T-helper 2 cell treated with Interferon-gamma antibody and Interleukin-4, amounts not matched to agents 5 μg/mL and 100 μg/mL, for 36 hours (primary cell): ENCODE measurements around the gene EGFL7.

Source experiments
- DNase-seq: peaks from one replicate; pipeline ENCODE4 v3.0.0; 2021; ENCODE audit warnings: low spot score
- H3K27ac Mint-ChIP-seq: one replicate; pipeline ENCODE4 v1.8.0; 2021; ENCODE audit warnings: mild to moderate bottlenecking, mixed read lengths
- H3K27me3 Mint-ChIP-seq: one replicate; pipeline ENCODE4 v1.8.0; 2021; ENCODE audit warnings: low read depth, mixed read lengths
- H3K36me3 Mint-ChIP-seq: one replicate; pipeline ENCODE4 v1.8.0; 2021; ENCODE audit warnings: low read depth, mixed read lengths
- H3K4me1 Mint-ChIP-seq: one replicate; pipeline ENCODE4 v1.8.0; 2021; ENCODE audit warnings: low read depth, mixed read lengths
- H3K4me3 Mint-ChIP-seq: one replicate; pipeline ENCODE4 v1.8.0; 2022; ENCODE audit warnings: mild to moderate bottlenecking, moderate library complexity, mixed read lengths
- H3K9me3 Mint-ChIP-seq: one replicate; pipeline ENCODE4 v1.8.0; 2021; ENCODE audit warnings: mixed read lengths

The EGFL7 gene

GRCh38 chr9:136667940-136668760 lies 5.4 kb downstream of the EGFL7 start:
- H3K9me3 Mint-ChIP-seq = no peaks in the 10 kb centered on the region
- no peak for DNase-seq
- H3K27me3 Mint-ChIP-seq = peaks cover 15% of the 10 kb centered on the region
- no peaks in the 10 kb centered on the region for H3K36me3 Mint-ChIP-seq
- H3K4me1 Mint-ChIP-seq = peaks cover 4% of the 10 kb centered on the region
- H3K27ac Mint-ChIP-seq = no peak overlapping the region
- H3K4me3 Mint-ChIP-seq = no peak overlapping the region

GRCh38 chr9:136668983-136669790 lies 6.5 kb downstream of the EGFL7 start:
- Mint-ChIP-seq H3K27me3 (peaks cover 13% of the 10 kb centered on the region), H3K9me3 (no peaks in the 10 kb centered on the region), H3K4me3 (no peak overlapping the region), H3K27ac (no peak overlapping the region), H3K4me1 (peaks cover 4% of the 10 kb centered on the region), H3K36me3 (no peaks in the 10 kb centered on the region)
- DNase-seq = no peak

- Mint-ChIP-seq H3K36me3 (no peaks in the 10 kb centered on the region), H3K27me3 (peaks cover 9% of the 10 kb centered on the region), H3K4me1 (peaks cover 3% of the 10 kb centered on the region), H3K9me3 (no peaks in the 10 kb centered on the region), H3K27ac (no peak overlapping the region), H3K4me3 (no peak overlapping the region)
- DNase-seq = no peak
Observed at GRCh38 chr9:136669791-136670464, 7.2 kb downstream of the EGFL7 start.

GRCh38 chr9:136670576-136671253 lies 8.0 kb downstream of the EGFL7 start:
- Mint-ChIP-seq H3K4me3 (no peak overlapping the region), H3K4me1 (no peaks in the 10 kb centered on the region), H3K36me3 (no peaks in the 10 kb centered on the region), H3K27ac (no peak overlapping the region), H3K27me3 (peaks cover 6% of the 10 kb centered on the region), H3K9me3 (no peaks in the 10 kb centered on the region)
- no peak for DNase-seq

- H3K4me1 Mint-ChIP-seq = no peaks in the 10 kb centered on the region
- no peaks in the 10 kb centered on the region for H3K9me3 Mint-ChIP-seq
Observed at GRCh38 chr9:136671254-136671614, 8.5 kb downstream of the EGFL7 start.

GRCh38 chr9:136671646-136672430 lies 9.1 kb downstream of the EGFL7 start:
- peaks cover 3% of the 10 kb centered on the region for H3K27me3 Mint-ChIP-seq
- no peaks in the 10 kb centered on the region for H3K36me3 Mint-ChIP-seq
- no peak overlapping the region for H3K4me3 Mint-ChIP-seq
- no peak overlapping the region for H3K27ac Mint-ChIP-seq
- DNase-seq = peak; percentile 26
- no peaks in the 10 kb centered on the region for H3K4me1 Mint-ChIP-seq
- H3K9me3 Mint-ChIP-seq = no peaks in the 10 kb centered on the region

More at GRCh38 chr9:136671254-136671614, 8.5 kb downstream of the EGFL7 start:
- H3K27me3 Mint-ChIP-seq = peaks cover 6% of the 10 kb centered on the region
- H3K4me3 Mint-ChIP-seq = no peak overlapping the region
- no peak for DNase-seq
- H3K27ac Mint-ChIP-seq = no peak overlapping the region
- H3K36me3 Mint-ChIP-seq = no peaks in the 10 kb centered on the region

- H3K4me3 Mint-ChIP-seq = no peak overlapping the region
- H3K36me3 Mint-ChIP-seq = no peaks in the 10 kb centered on the region
- DNase-seq = no peak
- no peak overlapping the region for H3K27ac Mint-ChIP-seq
- peaks cover 3% of the 10 kb centered on the region for H3K27me3 Mint-ChIP-seq
- H3K4me1 Mint-ChIP-seq = no peaks in the 10 kb centered on the region
- no peaks in the 10 kb centered on the region for H3K9me3 Mint-ChIP-seq
Observed at GRCh38 chr9:136672431-136673087, 9.8 kb downstream of the EGFL7 start.

- Mint-ChIP-seq H3K27me3 (peaks cover 3% of the 10 kb centered on the region), H3K27ac (no peak overlapping the region), H3K36me3 (no peaks in the 10 kb centered on the region), H3K4me3 (no peak overlapping the region), H3K4me1 (no peaks in the 10 kb centered on the region), H3K9me3 (no peaks in the 10 kb centered on the region)
- DNase-seq = no peak
Observed at GRCh38 chr9:136673088-136673974, 10.6 kb downstream of the EGFL7 start.

- Mint-ChIP-seq H3K9me3 (no peaks in the 10 kb centered on the region), H3K4me1 (no peaks in the 10 kb centered on the region), H3K27ac (no peak overlapping the region), H3K27me3 (no peaks in the 10 kb centered on the region), H3K36me3 (no peaks in the 10 kb centered on the region), H3K4me3 (no peak overlapping the region)
- no peak for DNase-seq
Observed at GRCh38 chr9:136673975-136674785, 11.5 kb downstream of the EGFL7 start.

GRCh38 chr9:136674786-136675349 lies 12.2 kb downstream of the EGFL7 start:
- Mint-ChIP-seq H3K27me3 (no peaks in the 10 kb centered on the region), H3K4me3 (no peak overlapping the region), H3K4me1 (no peaks in the 10 kb centered on the region), H3K27ac (no peak overlapping the region), H3K9me3 (no peaks in the 10 kb centered on the region), H3K36me3 (no peaks in the 10 kb centered on the region)
- DNase-seq = no peak
